Superior temporal gyrus (tissue), 1 donor: ENCODE measurements around the gene IL17RE.
"Not testable (repeated sequence)": the region's sequence is repeated elsewhere in the genome, so short reads cannot be mapped to it uniquely, and the experiment has no call there.

Experiments used
- DNase-seq: peaks from one replicate; pipeline ENCODE4 v3.0.0-alpha.2; 2016; ENCODE audit errors: extremely low spot score

The IL17RE gene

DNA sequence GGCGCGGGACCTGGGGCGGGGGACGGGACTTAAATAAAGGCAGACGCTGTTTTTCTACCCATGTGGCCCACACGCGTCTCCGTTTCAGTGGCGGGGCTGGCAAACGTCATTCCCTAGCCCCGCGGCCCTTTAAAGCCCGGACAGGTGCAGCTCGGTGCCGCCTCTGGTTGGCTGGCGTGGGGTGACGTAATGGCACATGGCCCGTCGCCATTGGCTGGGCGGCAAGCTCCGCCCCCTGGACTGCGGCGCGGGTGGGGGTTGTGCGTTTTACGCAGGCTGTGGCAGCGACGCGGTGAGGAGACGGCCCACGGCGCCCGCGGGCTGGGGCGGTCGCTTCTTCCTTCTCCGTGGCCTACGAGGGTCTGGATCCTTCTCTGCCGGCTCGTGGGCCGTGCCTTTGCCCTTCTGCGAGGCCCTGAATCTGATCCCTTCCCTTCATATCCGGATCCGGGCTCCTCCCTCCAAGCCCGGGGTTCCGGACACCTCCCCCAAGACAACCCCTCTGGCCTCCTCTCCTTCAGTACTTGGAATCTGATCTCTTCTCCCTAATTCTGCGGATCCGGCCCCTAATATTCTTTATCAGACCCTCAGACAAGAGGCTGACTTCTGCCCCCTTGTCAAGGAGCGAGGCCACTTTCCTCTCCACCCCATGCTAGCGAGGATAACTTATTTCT, 31.1 kb downstream of the IL17RE start, which contains the start of gene CRELD1:
Gene CRELD1 (plus strand): TSS at position 274 of the 674 bp plus-strand sequence. CDS start 605 bp downstream, outside the sequence.
- peak; percentile 98 for DNase-seq

DNA sequence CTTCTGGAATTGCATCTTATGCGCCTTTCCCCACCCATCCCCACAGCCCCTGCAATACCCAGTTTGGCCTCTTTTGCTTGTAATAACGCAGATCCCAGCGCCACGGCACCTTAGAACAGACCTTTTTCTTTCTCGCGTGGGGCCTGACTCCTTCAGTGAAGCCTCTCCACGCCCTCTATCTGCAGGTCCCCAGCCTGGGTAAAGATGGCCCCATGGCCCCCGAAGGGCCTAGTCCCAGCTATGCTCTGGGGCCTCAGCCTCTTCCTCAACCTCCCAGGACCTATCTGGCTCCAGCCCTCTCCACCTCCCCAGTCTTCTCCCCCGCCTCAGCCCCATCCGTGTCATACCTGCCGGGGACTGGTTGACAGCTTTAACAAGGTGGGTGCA, 31.6 kb downstream of the IL17RE start:
- no peak for DNase-seq

DNA sequence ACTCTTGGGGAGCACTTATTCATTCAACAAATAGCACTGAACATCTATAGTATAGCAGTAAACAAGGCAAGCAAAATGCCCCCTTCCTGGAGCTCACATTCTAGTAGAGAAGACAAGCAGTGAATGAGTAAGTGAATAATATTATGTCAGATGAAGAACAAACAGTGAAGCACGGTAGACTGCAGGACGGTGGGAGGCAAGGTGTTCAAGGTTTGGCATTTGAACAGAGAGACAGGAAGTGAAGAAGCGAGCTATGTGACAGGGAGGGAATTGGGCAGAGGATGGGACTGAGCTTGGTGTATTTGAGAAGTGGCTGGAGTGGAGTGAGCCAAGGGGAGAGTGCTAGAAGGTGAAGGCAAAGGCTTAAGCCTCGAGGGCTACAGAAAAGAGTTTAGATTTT, 32.3 kb downstream of the IL17RE start:
- DNase-seq = no peak

DNA sequence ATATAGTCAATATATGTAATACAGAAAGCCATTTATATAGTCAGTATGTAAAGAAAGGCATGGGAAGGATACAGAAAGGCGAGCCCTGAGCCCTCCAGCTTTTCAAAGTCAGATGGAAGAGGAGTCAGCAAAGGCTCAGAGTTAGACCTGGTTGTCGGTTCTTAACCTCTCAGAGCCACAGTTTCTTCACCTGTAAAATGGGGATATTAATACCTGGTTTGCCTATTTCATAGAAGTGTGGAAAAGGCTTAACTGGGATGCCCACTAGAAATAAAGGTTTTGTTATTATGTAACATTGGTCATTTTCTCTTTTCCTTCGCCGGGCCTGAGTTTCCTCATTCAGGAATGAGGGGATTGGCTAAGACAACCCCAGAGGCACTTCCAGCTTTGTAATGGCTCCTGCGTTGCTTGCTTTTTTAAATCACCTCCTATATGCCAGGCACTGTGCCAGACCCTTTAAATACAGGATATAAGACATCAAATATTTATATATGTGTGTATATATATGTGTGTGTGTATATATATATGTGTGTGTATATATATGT, 33.4 kb downstream of the IL17RE start:
- DNase-seq = no peak

DNA sequence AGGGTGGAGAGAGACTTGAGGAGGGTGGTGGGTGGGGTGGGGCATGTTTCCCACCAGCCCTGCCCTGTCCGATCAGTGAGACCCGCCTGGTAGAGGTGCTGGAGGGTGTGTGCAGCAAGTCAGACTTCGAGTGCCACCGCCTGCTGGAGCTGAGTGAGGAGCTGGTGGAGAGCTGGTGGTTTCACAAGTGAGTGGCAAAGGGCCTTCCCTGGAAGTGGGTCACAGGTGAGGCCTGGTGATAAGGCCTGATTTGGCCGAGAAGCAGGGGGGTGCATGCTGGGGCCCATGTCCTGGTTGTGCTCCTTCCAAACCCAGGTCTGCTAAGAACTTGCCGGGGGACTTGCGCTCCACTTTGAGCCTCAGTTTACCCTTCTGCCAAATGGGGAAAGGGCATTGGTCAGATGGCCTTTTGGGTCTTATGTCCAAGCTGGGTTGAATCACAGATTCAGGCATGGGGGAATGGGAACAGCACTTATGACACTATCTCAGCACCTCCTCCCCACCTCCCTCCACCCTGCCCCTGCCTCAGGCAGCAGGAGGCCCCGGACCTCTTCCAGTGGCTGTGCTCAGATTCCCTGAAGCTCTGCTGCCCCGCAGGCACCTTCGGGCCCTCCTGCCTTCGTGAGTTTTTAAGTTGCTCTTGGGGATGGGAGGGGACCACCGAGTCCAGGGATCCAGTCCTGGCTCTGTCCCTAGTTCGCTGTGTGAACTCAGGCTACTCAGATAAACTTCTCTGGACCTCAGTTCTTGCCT, 35.0 kb downstream of the IL17RE start:
- no peak for DNase-seq

DNA sequence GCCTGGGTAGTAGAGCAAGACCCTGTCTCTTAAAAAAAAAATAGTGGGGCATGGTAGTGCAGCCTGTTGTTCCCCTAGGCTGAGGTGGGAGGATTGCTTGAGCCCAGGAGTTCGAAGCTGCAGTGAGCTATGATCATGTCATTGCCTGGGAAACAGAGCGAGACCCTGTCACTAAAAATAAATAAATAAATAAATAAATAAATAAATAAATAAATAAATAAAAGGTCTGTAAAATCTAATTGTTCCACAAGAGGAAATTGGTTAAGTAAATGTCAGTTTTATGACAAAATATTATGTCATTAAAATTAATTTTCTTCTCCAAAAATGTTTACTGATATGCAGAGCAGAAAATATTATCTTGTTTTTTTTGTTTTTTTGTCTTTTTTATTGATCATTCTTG, 36.3 kb downstream of the IL17RE start:
- DNase-seq = no peak

DNA sequence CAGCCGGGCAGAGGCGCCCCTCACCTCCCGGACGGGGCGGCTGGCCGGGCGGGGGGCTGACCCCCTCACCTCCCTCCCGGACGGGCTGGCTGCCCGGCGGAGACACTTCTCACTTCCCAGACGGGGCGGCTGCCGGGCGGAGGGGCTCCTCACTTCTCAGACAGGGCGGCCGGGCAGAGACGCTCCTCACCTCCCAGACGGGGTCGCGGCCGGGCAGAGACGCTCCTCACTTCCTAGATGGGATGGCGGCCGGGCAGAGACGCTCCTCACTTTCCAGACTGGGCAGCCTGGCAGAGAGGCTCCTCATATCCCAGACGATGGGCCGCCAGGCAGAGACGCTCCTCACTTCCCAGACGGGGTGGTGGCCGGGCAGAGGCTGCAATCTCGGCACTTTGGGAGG, 37.3 kb downstream of the IL17RE start:
- not testable (repeated sequence) for DNase-seq

DNA sequence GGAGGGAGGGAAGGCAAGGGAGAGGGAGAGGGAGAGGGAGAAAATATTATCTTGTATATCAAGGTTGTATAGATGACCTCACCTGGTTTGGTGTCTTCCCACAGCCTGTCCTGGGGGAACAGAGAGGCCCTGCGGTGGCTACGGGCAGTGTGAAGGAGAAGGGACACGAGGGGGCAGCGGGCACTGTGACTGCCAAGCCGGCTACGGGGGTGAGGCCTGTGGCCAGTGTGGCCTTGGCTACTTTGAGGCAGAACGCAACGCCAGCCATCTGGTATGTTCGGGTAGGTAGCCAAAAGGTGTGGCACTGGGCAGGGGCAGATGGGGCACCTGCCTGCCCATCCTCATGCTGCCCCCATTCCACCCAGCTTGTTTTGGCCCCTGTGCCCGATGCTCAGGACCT, 38.1 kb downstream of the IL17RE start:
- no peak for DNase-seq

DNA sequence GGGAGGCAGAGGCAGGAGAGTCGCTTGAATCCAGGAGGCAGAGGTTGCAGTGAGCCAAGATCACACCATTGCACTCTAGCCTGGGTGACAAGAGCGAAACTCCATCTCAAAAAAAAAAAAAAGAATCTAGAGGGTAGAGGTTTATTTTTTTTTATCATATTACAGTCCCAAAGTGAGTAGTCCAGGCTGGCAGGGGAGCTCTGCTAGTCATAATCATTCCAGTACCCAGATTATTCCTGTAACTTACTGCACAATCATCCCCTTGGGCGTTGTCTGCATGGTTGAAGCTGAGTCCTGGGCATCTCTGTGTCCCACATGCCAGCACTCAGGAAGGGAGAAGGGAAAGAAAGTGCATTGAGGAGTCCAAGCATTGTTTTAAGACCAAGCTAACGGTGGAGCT, 39.5 kb downstream of the IL17RE start:
- DNase-seq = no peak

DNA sequence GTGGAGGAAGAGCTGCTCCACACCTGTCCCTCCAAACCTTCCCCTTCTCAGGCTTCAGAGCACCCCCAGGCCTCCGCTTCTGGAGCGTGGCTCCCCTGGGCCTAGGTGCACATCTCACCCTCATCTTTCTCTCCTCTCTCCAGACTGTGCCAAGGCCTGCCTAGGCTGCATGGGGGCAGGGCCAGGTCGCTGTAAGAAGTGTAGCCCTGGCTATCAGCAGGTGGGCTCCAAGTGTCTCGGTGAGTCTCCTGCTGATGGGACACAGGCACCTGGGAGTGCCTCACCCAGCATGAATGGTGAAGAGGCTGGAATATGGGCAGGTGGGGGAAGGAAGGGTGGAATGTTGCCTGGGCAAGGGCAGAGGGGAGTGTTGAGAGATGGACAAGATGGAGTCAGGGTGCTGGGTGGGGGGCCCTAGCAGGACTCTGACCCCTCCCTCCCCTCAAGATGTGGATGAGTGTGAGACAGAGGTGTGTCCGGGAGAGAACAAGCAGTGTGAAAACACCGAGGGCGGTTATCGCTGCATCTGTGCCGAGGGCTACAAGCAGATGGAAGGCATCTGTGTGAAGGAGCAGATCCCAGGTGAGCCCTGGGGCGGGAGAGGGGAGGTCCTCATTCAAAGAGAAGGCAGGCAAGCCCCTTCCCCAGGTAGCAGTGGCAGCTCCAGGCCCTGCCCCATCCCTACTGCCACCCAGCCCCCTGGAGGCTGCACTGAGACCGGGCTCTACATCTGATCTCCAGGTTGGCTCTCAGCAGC, 40.5 kb downstream of the IL17RE start:
- DNase-seq = no peak

DNA sequence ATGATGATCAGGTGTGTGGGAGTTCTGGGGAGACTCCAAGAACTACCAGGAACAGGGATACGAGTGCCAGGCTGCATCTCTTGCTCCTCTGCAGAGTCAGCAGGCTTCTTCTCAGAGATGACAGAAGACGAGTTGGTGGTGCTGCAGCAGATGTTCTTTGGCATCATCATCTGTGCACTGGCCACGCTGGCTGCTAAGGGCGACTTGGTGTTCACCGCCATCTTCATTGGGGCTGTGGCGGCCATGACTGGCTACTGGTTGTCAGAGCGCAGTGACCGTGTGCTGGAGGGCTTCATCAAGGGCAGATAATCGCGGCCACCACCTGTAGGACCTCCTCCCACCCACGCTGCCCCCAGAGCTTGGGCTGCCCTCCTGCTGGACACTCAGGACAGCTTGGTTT, 41.6 kb downstream of the IL17RE start:
- peak; percentile 37 for DNase-seq

DNA sequence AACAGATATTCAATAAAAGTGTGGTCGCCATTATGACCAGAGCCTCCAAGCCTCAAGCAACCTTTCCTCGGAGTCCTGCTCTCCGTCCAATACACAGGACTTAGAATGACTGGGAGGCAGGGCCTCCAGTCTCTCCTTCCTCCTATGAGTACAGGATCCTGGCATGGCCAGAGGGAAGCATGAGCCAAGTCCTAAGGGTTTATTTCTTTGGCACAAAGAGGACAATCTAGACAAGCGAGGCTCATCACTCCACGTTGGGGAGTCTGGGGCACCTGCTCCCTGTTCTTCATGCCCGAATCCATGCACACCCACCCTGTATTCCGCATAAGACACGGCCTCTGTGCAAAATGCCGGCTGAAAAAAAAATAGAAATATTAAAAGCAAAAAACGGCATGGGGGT, 42.7 kb downstream of the IL17RE start:
- no peak for DNase-seq

DNA sequence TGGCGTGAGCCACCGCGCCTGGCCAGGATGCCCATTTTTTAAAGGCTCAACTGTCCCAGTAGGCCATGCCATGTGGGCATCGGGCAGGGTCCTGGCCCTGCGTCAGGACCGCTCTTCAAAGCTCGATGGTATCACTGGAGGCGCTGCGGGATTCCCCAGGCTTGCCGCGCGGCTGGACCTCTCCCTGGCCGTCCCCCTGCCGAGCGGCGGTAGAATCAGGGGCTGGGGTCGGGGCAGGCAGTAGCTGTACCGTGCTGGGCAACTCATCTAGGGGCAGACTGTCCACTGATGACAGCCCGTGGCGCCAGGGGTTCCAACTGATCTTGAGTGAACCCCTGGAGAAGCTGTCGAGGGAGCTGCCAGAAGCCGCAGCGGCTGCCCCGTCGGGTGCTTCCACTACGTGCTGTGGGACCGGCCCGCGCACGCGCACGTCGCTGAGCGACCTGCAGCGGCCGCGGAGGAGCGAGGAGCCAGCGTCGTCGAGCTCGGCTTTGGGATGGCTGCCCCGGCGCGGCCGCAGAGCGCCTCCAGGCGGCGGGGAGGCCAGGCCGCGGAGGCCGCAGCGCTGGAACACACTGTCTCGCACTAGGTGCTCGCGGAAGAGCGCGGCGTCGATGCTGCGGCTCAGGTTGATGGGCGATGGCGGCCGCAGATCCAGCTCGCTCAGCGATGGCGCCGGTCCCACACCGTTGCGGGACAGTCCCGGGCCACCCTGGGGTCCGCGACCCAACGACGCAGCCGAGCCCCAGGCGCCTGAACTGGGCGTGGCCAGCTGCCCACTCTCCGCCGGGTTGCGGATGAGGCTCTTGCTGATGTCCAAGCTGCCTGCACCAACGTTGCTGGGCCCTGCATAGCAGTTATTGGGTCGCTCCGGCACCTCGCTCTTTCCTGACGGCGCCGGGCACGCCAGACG, 43.7 kb downstream of the IL17RE start:
- DNase-seq = peak; percentile 79

DNA sequence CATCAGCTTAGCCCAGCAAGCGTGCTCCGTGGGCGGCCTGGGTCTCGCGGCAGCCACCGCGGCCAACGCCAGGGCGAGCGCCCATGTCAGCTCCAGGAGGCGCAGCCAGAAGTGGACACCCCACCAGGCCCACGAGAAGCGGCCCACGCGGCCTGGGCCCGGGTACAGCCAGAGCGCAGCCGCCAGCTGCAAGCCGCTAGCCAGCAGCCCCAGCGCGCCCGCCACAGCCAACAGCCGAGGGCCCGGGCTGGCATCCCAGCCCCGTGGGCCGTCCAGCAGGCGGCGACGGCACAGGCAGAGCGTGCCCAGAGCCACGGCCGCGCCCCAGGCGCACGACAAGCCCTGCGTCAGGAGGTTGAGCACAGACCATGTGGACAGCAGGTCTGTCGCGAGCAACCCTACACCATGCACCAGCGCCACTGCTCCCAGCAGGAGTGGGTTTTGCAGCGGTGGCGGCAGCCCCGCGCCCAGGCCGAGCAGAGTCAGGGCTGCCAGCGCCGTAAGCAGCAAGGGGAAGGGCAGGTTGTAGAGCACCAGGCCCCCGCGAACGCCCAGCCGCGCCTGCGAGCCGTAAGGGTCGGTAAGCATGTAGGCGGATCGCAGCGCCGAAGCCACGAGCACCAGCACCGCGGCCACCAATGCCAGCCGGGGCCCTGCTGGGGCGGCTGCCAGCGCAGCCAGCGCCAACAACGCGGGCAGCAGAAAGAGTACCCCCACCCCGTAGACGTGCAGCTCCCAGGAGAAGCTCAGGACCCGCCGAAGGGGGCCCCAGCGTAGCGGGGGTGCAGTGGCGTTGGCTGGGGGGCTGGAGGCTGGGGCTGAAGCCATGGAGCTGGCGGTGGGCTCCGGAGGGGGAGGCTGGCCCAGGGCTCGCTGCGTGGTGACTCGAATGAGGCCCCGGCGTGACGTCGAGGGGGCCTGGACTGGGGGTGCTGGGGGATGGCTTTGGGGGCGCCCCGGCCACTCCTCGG, 44.7 kb downstream of the IL17RE start:
- peak; percentile 46 for DNase-seq

DNA sequence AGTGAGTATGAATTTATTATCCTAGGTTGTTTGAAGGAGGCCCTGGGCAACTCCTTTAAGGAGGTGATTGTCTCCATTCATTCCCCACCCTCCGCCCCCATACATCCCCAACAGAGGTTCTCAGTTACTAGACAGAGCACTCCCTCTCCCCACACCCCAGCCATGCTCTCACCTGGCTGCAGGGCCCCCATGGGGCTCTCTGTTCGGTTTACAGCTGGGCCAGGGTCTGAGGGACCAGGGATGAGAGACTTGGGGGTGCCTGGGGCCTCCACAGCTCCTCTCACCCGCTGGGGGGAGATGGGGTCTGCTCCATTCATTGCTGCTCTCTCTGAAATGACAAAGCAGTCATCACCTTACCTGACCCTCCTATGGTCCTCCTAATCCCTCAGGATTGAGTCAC, 45.9 kb downstream of the IL17RE start:
- no peak for DNase-seq

DNA sequence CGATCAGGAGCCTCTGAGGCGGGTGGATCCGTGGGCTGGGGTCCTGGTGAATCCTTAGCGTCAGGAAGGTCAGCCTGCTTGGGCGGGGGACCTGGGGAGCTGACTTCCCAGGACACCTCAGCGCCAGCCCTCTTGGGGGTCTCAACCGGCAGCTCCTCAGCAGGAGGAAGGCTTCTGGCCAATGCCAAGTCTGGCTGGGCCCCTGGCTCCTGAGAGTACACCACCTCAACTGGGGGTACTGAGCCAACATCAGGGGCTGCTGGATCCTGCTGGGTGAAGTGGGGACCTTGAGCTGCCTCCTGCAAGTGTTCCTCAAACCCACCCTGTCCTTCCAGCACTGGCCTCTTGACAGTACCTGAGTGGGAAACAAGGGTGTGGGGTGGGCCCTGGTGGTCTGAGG, 46.5 kb downstream of the IL17RE start:
- DNase-seq = no peak

DNA sequence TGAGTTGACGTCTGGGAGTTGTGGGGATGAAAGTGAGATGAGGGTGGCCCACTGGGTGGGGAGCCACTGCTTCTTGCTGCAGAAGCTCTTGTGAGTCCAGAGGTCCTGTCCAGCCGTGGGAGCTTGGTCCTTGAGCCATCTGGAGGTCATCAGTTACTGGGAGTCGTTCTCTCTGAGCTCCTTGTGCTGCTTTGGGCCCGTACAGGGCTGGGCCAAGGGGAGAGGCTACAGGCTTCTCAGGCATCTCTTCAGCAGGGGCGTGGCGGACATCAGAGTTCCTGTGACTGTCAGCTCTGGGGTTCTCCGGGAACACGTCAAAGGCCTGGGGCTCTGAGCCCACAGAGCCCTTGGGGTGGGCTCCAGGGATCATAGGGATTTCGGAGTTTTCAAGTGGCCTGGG, 47.0 kb downstream of the IL17RE start:
- no peak for DNase-seq

DNA sequence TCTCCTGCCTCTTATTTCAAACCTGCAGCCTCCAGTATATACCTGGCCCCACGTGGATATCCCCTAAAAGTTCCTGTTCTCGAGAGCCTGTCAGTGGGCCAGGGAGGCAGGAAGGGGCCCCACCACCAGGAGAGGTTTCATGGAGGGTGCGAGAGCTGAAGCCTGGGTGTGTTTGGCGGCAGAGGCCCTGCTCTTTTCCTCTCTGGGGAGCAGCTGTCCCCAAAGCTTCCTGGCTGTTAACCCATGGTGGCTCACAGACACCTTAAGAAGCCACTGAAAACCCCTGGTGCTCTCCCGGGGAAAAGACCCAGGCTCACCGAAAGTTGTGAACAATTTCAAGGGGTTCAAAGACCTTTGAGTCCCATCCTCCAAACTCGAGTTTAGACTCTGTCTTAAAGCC, 48.5 kb downstream of the IL17RE start:
- no peak for DNase-seq

DNA sequence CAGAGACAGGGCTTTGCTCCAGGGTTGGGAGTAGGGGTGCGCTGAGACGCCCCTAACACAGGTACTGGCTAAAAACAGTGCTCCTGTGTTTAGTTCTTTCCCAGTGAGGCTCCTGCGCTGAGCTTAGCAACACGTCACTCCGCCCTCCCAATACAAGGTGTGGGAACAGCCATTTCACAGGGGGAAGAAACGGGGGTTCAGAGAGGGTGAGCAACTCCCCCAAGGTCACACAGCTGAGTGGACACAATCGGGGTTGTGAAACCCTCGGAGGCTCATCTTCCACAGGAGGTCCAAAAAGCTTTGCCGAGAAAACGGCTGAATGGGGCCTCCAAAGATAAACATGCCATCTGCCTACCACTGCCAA, 48.9 kb downstream of the IL17RE start:
- peak; percentile 24 for DNase-seq
